GM19467 (cell line): Measurements from ENCODE around the gene FGF1.

ENCODE experiments used
- ATAC-seq: cut with Tn5 transposase; IDR thresholded peaks from one replicate; pipeline ENCODE4 v1.9.1; 2021; ENCODE audit warnings: mild to moderate bottlenecking, moderate library complexity; ENCODE audit not compliant: unreplicated experiment

FGF1 gene

DNA sequence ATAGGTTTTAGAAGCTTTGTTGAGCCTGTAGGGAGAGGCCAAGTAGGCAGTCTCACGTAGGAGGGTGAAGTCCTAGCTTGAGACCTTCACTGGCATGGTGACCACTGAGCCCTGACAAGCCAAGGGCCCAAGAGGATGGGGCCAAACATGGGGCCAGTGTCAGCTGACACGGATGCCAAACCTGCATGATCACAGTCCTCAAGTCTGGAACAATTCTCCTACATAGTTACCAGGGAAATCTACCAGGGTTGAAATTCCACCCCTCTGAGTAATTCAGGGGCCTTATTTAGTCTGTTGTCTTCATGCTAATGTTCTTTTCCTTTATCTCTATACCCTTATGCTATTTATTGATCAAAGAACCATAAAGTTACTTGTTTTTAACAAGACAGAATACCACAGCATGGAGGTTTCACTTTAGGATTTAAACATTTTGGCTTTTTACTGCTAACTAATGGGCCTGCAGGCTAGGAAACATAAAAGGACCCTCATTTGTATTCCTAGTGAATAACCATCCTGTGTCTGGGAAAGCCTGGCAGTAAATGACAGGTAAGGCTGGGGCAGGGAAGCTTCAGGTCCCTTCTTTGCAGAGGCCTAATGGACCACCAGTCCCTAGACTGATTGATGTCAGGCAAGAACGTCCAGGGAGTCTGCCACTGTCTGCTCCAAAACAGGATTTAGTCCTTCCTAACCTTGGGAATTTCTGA is 140.8 kb downstream of the FGF1 start:
- no peak for ATAC-seq

- ATAC-seq = no peak
These were observed 141.7 kb downstream of the FGF1 start for GRCh38 chr5:142544071-142544753.

DNA sequence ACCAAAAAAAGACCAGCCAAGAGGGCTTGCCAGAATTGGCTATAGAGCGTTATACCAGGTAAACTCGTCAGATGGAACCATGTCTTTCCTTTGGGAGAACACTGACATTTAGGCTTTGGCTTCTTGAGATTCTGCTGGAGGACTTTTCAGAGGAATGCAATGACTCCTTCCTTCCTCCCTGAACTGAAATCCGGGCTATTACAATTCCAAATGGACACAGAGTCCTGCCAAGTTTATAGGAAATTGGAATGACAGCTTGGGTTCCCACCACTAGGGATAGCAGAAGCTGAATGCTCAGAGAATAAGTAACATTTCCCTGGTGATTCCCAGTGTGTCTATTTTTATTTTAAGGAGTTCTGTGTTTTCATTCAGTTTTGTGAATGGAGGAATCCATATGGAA is 143.0 kb downstream of the FGF1 start:
- ATAC-seq = no peak
